Right atrium auricular region (tissue), 2 donors: ENCODE data around the gene PLCL2. TPM values are rescaled to one million over a fixed set of nuclear protein-coding genes. Genes with fewer than 3 reads are reported as not detected.
A peak's percentile ranks its signal among the peaks of the same experiment; 100 is the strongest.

ENCODE experiments used
- DNase-seq: peaks from one replicate; pipeline ENCODE4 v3.0.0-alpha.2; 2019; ENCODE audit warnings: low spot score
- H3K27ac ChIP-seq, 2 donors: fragments of 200-600 bp; sonication (generic); 1 replicate in 1 of 2; 2 replicates in 1 of 2; pipeline ENCODE4 v1.5.1; 2016 to 2019
- H3K27me3 ChIP-seq, 2 donors: fragments of 200-600 bp; sonication (generic); one replicate each; pipeline versions ENCODE4 v1.5.1 to v1.6.0; 2017 to 2019
- H3K36me3 ChIP-seq: fragments of 200-600 bp; sonication (generic); one replicate; pipeline ENCODE4 v1.5.1; 2016
- H3K4me1 ChIP-seq, 2 donors: fragments of 200-600 bp; sonication (generic); one replicate each; pipeline versions ENCODE4 v1.5.1 to v1.6.0; 2017 to 2019
- H3K4me3 ChIP-seq, 2 donors: fragments of 200-600 bp; sonication (generic); 1 replicate in 1 of 2; 2 replicates in 1 of 2; pipeline ENCODE4 v1.5.1; 2017 to 2019; ENCODE audit warnings: mild to moderate bottlenecking in 1 of 2, moderate library complexity in 1 of 2
- H3K9me3 ChIP-seq, 2 donors: fragments of 200-600 bp; sonication (generic); one replicate each; pipeline ENCODE4 v1.5.1; 2019
- total RNA-seq, 2 donors: library from RNA; depleted of rRNA; stranded (reverse); fragments of >200 nt; gene quantifications; one replicate each; pipeline ENCODE4 v1.1.0, GENCODE V29; 2016
- TF ChIP-seq, protein P1 (sequence below), 2 donors: fragments of 200-600 bp; sonication (generic); IDR thresholded peaks; one replicate each; pipeline ENCODE4 v1.5.1; 2019; ENCODE audit warnings: antibody characterized with exemption in 2 of 2

PLCL2 gene
- total RNA-seq, 2 donors from 2014 or later, result 32.4 to 35.2 TPM

DNA sequence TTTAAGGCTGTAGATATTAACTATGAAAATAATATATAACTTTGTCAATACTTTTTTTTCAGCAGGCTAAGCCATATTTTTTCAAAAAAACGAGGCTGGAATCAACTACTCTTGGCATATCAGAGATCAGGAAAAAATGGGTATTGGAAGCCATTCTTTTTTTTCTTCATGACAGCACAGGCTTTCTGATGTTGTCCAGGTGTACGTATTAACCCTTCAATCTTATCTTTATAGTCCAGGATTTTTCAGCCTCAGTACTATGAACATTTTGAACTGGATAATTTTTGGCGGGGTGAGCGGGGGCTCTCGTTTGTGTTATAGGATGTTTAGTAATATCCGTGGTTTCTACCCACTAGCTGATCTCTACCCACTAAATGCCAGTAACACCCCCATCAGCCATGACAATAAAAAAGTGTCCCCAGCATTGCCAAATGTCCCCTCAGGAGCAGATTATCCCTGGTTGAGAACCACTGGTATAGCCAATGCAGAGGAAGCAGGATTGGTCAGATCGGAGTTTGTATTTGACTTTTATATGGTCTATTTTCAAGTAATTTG is 52.0 kb downstream of the PLCL2 start:
- no peak for DNase-seq
- no peaks in the 10 kb centered on the region for H3K36me3 ChIP-seq
- H3K27ac ChIP-seq, result no peak overlapping the region
- TF ChIP-seq, protein P1, sequence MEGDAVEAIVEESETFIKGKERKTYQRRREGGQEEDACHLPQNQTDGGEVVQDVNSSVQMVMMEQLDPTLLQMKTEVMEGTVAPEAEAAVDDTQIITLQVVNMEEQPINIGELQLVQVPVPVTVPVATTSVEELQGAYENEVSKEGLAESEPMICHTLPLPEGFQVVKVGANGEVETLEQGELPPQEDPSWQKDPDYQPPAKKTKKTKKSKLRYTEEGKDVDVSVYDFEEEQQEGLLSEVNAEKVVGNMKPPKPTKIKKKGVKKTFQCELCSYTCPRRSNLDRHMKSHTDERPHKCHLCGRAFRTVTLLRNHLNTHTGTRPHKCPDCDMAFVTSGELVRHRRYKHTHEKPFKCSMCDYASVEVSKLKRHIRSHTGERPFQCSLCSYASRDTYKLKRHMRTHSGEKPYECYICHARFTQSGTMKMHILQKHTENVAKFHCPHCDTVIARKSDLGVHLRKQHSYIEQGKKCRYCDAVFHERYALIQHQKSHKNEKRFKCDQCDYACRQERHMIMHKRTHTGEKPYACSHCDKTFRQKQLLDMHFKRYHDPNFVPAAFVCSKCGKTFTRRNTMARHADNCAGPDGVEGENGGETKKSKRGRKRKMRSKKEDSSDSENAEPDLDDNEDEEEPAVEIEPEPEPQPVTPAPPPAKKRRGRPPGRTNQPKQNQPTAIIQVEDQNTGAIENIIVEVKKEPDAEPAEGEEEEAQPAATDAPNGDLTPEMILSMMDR (IDR thresholded peaks at IDR 0.05), result no peak
- no peaks in the 10 kb centered on the region for H3K9me3 ChIP-seq
- no peaks in the 10 kb centered on the region for H3K27me3 ChIP-seq
- peaks cover 0 to 50% of the 10 kb centered on the region in 2 donors for H3K4me1 ChIP-seq
- no peak overlapping the region for H3K4me3 ChIP-seq

DNA sequence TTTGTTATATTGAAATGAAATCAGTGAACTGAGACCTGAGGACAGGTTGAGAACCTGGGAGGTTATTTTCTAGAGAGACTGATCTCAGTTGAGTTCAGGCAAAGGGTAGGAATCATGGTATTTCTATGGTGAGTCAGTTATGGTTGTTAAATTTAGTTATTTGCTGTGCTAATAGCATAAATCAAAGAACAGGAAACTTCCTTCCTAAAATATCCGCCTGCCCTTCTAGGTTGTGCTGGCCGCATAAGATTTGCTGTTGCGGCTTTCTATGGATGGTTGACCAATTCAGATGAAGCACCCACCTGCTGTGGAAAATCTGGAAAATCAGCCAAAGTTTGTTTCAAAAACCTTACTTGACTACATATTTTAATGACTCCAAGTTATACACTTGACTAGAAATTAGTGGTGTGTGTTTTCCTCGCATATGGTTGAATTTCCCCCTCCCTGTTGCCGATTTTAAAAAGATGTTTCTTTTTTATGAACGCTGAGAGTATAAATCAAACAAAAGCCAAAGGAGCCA is 52.6 kb downstream of the PLCL2 start:
- no peak for DNase-seq
- H3K27ac ChIP-seq, result no peak overlapping the region
- H3K4me3 ChIP-seq, result no peak overlapping the region
- TF ChIP-seq, protein P1 (IDR thresholded peaks at IDR 0.05), result no peak
- H3K4me1 ChIP-seq, result peaks cover 0 to 57% of the 10 kb centered on the region in 2 donors
- no peaks in the 10 kb centered on the region for H3K9me3 ChIP-seq
- H3K36me3 ChIP-seq, result no peaks in the 10 kb centered on the region
- H3K27me3 ChIP-seq, result no peaks in the 10 kb centered on the region

DNA sequence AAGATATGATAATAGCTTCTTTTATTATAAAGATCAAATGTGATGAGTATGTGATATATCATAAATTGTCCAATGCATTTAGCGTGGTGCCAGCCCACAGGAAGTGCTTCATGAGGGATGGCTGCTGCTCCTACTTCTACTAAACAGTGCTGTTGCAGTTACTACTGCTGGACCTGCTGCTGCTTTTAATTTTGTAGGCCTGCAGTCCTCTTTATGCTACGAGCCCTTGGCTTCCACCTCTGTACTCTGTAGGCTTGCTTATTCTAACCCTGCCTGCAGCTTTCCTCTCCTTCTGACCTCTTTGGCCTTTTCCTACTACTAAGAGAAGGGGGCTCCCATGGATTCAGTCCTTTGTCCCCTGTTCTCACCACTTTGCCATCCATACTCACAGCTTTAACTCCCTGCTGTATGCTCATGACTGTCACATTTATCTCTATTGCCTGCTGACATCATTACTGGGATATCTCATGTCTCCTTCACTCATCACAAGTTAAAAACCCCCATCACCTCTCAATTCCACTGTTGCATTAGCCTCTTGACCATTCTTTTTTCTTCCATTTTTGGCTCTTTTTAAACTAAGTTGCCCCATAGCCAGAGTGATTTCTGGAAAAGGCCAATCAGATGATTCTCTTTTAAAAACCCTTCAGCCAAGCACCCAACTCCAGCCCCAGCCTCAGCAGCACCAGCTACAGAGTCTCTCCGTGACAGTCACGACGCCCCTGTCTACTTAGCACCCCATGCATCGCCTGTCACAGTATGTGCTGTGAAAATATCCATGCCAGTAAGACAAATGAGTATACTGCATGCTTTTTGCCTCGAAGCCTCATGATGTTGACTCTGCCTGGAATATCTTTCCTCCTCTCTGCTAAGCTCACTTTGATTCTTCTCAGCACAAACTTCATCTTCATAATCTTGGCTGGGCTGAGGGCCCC is 56.3 kb downstream of the PLCL2 start:
- Histone ChIP-seq H3K36me3 (no peaks in the 10 kb centered on the region), H3K27ac (peak overlapping the region; percentile 65 to 74), H3K4me1 (peaks cover 0 to 67% of the 10 kb centered on the region in 2 donors), H3K27me3 (no peaks in the 10 kb centered on the region), H3K4me3 (no peak overlapping the region), H3K9me3 (no peaks in the 10 kb centered on the region)
- TF ChIP-seq, protein P1 (IDR thresholded peaks at IDR 0.05), result no peak
- no peak for DNase-seq

DNA sequence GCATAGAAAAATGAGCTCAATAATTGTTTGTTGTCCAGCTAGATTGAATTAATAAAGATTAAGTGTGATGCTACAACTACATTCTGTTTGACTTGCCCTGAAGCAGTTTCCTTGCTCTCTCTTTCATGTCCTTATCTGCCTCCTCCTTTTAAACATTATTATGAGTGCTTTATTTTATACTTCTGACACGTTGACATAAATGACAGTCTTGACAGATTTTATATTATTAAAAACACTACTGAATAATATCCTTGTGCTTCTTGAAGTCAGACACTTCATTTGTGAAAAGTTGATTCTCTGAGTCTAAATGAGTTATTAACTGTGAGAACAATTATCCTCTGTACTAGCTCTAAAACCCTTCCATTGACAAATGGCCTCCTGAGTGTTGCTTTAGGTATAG is 58.2 kb downstream of the PLCL2 start:
- Histone ChIP-seq H3K27me3 (no peaks in the 10 kb centered on the region), H3K36me3 (no peaks in the 10 kb centered on the region), H3K9me3 (no peaks in the 10 kb centered on the region), H3K27ac (peak overlapping the region; percentile 65 to 74), H3K4me3 (no peak overlapping the region), H3K4me1 (peaks cover 0 to 51% of the 10 kb centered on the region in 2 donors)
- TF ChIP-seq, protein P1 (IDR thresholded peaks at IDR 0.05), result no peak
- no peak for DNase-seq

DNA sequence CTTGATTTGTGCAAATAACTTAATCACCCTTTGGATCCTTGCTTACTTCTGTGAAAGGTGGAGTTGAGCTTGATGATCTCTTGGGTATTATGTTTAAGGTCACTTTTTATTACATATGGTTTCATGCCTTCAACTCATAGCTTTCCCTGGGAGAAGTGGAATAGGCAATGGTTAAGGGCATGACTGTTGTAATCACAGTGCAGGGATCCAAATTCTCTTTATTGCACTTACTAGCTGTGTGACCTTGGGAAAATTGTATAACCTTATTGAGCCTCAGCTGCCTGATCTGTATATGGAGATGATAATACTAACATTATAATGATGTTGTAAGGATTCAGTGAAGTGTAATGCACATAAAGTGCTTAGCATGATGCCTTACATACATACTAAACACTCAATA is 59.1 kb downstream of the PLCL2 start:
- Histone ChIP-seq H3K9me3 (no peaks in the 10 kb centered on the region), H3K27ac (no peak overlapping the region), H3K4me3 (no peak overlapping the region), H3K4me1 (peaks cover 0 to 51% of the 10 kb centered on the region in 2 donors), H3K27me3 (no peaks in the 10 kb centered on the region), H3K36me3 (no peaks in the 10 kb centered on the region)
- TF ChIP-seq, protein P1 (IDR thresholded peaks at IDR 0.05), result no peak
- DNase-seq, result no peak
